Right cardiac atrium (tissue), 5 donors: ENCODE measurements around the gene RSU1. TPM values are rescaled to one million over a fixed set of nuclear protein-coding genes. Genes with fewer than 3 reads are reported as not detected.
A peak's percentile ranks its signal among the peaks of the same experiment; 100 is the strongest.

Experiments
- ATAC-seq, 2 donors: fragments of 200-7000 bp; cut with Tn5 transposase; one replicate each; pipeline versions ENCODE4 v1.8.0 to v1.9.1; 2020; ENCODE audit warnings: moderate library complexity in 2 of 2, mild to moderate bottlenecking in 1 of 2
- DNase-seq, 3 donors: peaks; one replicate each; pipeline ENCODE4 v3.0.0-alpha.2; 2020
- H3K27ac ChIP-seq: one replicate; pipeline ENCODE4 v1.5.1; 2013; ENCODE audit warnings: mild to moderate bottlenecking, low read length, control low read depth, moderate library complexity
- H3K27me3 ChIP-seq: one replicate; pipeline ENCODE4 v1.6.1; 2013; ENCODE audit not compliant: control insufficient read depth, insufficient read depth
- H3K4me1 ChIP-seq: one replicate; pipeline ENCODE4 v1.6.1; 2013; ENCODE audit warnings: low read length; ENCODE audit not compliant: control insufficient read depth, insufficient read depth
- H3K4me3 ChIP-seq: one replicate; pipeline ENCODE4 v1.5.1; 2013; ENCODE audit warnings: low read length, control low read depth
- H3K9me3 ChIP-seq: one replicate; pipeline ENCODE4 v1.6.1; 2013; ENCODE audit warnings: low read length; ENCODE audit not compliant: control insufficient read depth
- WGBS: extraction: QIAGEN DNeasy Blood & Tissue Kit; methylation state at CpG from one replicate; pipeline ENCODE4 v1.1.7; 2013; 5-methylcytosine and 5-hydroxymethylcytosine counted together
- intact Hi-C, 4 donors: fragments of 100-400 bp; cut with DNase I; formaldehyde crosslinking; loops; one replicate each; pipeline versions ENCODE4 v1.11.0 to v1.14.0; 2022 to 2023
- long read RNA-seq, 4 donors: library from polyadenylated mRNA; unstranded; transcript quantifications; one replicate each; pipeline ENCODE4 v2.0.0, GENCODE V29; 2020 to 2021
- polyA plus RNA-seq: library from polyadenylated mRNA; stranded (reverse); fragments of 200-250 nt; gene quantifications from one replicate; pipeline ENCODE4 v1.2.3, GENCODE V29; 2013
- total RNA-seq, 4 donors: library from RNA; stranded (reverse); fragmentation: NEBNext Ultra II Directional; extraction: Animal tissue kit (Norgen Biotek cat#: 25700); gene quantifications; one replicate each; pipeline ENCODE4 v1.2.1, GENCODE V29; 2021
- donor health status: healthy with polysubstance abuse.
- donor health status: DM: no; HTN: yes; CAD: no.
- donor health status: DM: no; HTN: no; CAD: no.
- donor health status: DM: no; HTN: yes; CAD: no; lungs with severe emphysema.
- donor health status: DM: yes; HTN: yes; CAD: no.

The RSU1 gene
- total RNA-seq, result 10 to 100 TPM; 46.9 to 53.4 (median 49.5) TPM
- 44.4 TPM for polyA plus RNA-seq
- long read RNA-seq, donor 1, transcript RSU1-201 (9 exons, 3,834 nt), result major isoform, 90 of 117 reads
- long read RNA-seq, donor 1, transcript RSU1-203 (8 exons, 3,919 nt), result minor isoform, 10 of 117 reads
- long read RNA-seq, donor 1, transcript RSU1-205 (8 exons, 3,639 nt), result minor isoform, 10 of 117 reads
- long read RNA-seq, donor 1, partial matches to known transcripts, result 4 of 117 reads
- long read RNA-seq, donor 1, other reads (novel, unspliced or antisense), result 3 of 117 reads
- long read RNA-seq, donor 2, transcript RSU1-201 (9 exons, 3,834 nt), result major isoform, 42 of 49 reads
- long read RNA-seq, donor 2, partial matches to known transcripts, result 2 of 49 reads
- long read RNA-seq, donor 2, other reads (novel, unspliced or antisense), result 3 of 49 reads
- long read RNA-seq, donor 3, transcript RSU1-205 (8 exons, 3,639 nt), result minor isoform, 50 of 300 reads
- long read RNA-seq, donor 3, transcript RSU1-203 (8 exons, 3,919 nt), result minor isoform, 47 of 300 reads
- long read RNA-seq, donor 3, transcript RSU1-201 (9 exons, 3,834 nt), result major isoform, 174 of 300 reads
- long read RNA-seq, donor 3, partial matches to known transcripts, result 14 of 300 reads
- long read RNA-seq, donor 3, other reads (novel, unspliced or antisense), result 15 of 300 reads
- long read RNA-seq, donor 4, transcript RSU1-205 (8 exons, 3,639 nt), result minor isoform, 6 of 59 reads
- long read RNA-seq, donor 4, transcript RSU1-201 (9 exons, 3,834 nt), result major isoform, 46 of 59 reads
- long read RNA-seq, donor 4, partial matches to known transcripts, result 1 of 59 reads
- long read RNA-seq, donor 4, other reads (novel, unspliced or antisense), result 2 of 59 reads

DNA sequence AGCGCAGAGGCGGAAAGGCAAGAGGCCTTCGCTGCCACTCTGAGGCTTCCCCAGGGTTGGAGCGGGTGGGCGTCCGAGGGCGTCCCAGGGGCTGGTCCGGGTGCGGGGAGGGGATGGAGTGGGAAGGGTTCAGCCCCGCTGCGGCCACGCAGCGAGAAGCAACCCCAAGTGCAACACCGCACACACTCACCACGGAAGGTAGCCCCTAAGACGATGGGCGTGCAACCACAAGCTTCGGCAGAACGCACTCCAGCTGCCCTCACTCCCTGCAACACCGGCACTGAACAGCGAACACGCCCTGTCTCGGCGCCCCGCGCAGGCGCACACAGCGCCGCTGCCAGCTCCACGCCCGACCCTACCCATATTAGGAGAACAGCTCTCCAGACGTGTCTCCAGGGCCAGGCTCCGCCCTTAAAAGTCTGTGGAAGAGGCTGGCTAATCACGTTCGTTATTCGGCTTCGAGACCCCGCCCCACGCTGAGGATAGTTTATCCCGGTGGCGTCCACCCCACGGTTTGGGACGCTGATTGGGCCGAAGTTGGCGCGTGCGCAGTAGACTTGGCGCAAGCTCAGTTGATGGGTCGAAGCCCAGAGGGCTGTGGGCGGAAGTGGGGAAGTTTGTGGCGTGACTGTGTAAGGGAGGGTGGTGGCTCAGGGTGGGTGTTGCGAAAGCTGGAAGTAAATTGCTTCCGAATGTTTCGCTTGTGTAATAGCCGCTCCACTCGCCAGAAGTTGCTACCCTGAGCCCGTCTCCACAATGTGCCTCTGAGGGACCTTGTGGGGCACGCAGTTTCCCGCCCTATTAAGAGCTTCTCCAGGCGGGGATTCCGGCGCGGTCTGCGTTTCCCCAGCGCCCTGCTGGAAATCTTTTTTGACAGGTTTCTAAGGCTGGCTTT is at the start of gene RSU1:
Gene RSU1, minus strand, starts transcription at position 300 of the 895 bp plus-strand sequence. CDS start 343 bp downstream, outside the sequence.
- H3K9me3 ChIP-seq, result peaks cover 2% of the 10 kb centered on the region
- H3K27ac ChIP-seq, result peak within 1 kb of the TSS; percentile 91
- H3K4me3 ChIP-seq, result peak within 1 kb of the TSS; percentile 82
- DNase-seq (peak; percentile 100), ATAC-seq (peak; percentile 98)
- WGBS, result under 1% methylated on average over 65 of the region's 65 CpGs
- intact Hi-C loops, result no loop called here
- H3K4me1 ChIP-seq, result peaks cover 8% of the 10 kb centered on the region
- no peaks in the 10 kb centered on the region for H3K27me3 ChIP-seq

DNA sequence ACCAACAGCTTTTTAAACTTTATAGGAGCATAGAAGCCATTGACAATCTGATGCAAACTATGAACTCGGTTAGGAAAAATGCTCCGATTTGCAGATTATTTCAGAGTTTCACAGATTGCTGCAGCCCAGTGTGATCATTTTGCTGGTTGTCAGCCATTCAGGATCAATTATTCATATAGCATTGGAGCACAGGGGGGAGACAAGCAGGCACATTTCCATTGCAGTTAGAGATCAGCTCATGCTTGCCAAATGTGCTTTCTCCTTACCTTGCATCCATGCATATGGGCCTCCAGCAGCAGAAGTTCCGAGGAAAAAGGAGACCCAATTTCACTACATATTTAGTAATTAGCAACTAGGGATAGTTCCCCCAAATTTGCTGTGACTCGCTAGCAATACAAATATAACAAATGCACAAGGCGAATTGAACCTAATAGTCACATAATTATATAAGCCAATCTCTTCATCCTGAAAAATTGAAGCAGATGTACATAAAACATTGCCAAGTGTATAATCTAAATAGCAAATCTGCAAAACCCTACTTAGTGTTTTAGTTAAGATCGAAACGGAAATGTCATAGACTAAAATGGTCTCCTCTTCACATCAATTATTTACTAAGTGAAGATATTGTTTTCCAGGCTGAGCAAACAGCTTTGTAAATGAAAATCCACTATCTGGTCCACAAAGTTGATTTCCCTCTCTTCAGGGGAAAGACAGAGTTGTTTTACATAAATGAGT is 49.5 kb upstream of the RSU1 start:
- H3K9me3 ChIP-seq, result no peaks in the 10 kb centered on the region
- H3K27me3 ChIP-seq, result no peaks in the 10 kb centered on the region
- no peak overlapping the region for H3K4me3 ChIP-seq
- intact Hi-C loops, result no loop called here
- no peaks in the 10 kb centered on the region for H3K4me1 ChIP-seq
- ATAC-seq (no peak), DNase-seq (no peak)
- no peak overlapping the region for H3K27ac ChIP-seq
- WGBS, result 92% methylated on average over 7 of the region's 7 CpGs

DNA sequence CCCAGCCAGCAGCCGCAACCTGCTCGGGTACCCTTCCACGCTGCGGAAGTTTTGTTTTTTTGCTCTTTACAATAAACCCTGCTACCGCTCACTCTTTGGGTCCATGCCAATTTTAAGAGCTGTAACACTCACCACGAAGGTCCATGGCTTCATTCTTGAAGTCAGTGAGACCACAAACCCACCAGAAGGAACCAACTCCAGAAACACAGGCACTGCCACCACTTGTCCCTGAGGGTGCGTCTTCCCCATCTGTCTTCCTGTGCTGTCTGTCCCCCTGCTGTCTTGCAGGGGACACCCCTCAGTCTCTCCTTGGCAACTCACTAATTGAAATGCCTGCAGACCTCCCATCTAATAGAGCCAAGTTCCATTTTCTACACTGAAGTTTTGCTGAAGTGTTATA is 48.5 kb upstream of the RSU1 start:
- H3K4me3 ChIP-seq, result no peak overlapping the region
- no peaks in the 10 kb centered on the region for H3K9me3 ChIP-seq
- 93% methylated on average over 7 of the region's 7 CpGs for WGBS
- DNase-seq, result no peak
- H3K4me1 ChIP-seq, result no peaks in the 10 kb centered on the region
- intact Hi-C loops, result no loop called here
- no peak overlapping the region for H3K27ac ChIP-seq
- ATAC-seq, result no peak
- no peaks in the 10 kb centered on the region for H3K27me3 ChIP-seq

DNA sequence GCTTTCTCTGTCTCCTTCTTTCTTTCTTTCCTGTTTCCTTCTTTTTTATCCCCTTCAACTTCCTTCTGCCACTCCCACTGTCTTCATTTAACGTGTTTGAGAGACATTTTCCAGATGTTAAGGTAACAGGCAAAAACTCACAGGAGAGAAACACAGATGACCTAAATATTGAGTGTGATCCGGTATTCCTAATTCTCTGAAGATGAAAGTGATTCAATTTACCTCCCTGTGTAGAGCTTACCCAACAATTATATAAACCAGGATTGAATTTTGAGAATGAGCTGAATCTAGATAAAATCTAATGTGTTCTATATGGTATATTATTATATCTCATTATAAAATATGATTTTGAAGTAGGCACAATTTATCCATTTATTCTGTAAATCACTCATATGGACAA is 46.5 kb upstream of the RSU1 start:
- 71% methylated on average over 2 of the region's 2 CpGs for WGBS
- no peak overlapping the region for H3K4me3 ChIP-seq
- H3K27ac ChIP-seq, result no peak overlapping the region
- intact Hi-C loops, result no loop called here
- H3K4me1 ChIP-seq, result no peaks in the 10 kb centered on the region
- no peaks in the 10 kb centered on the region for H3K27me3 ChIP-seq
- ATAC-seq (no peak), DNase-seq (no peak)
- no peaks in the 10 kb centered on the region for H3K9me3 ChIP-seq

DNA sequence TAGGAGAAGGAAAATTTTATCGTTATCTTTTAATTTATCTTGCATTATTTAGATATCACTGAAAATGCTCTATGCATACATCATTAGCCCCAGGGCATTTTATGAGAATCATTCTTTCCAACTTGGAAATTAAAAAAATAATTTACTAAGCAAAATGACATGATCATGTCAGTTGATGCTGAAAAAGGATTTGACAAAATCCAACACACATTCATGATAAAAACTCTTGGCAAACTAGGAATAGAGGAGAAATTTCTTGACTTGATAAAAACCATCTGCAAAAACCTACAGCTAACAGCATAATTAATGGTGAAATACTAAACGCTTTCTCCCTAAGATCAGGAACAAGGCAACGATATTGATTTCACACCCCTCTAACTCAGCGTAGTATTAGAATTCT is 40.2 kb upstream of the RSU1 start:
- no peak for ATAC-seq

DNA sequence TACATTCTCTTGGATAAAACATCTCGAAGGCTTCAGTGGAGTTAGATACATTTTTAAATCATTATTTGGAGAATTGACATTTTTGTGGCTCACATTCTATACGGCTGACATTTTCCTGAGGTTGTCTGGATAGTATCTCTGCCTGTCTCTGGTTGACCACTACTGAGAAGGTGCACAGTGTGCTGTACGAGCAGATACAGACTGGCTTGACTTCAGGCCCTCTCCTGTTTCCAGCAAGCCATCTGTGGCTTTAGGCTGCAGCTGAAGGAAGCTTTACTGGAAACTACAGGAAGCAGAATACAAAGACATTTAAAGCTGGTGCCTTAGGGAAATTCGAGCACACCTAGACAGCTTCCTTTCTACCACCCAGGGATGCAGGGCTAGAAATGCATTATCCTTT is 39.3 kb upstream of the RSU1 start:
- intact Hi-C loops, result no loop called here
- ATAC-seq (no peak), DNase-seq (no peak)
- no peaks in the 10 kb centered on the region for H3K9me3 ChIP-seq
- H3K4me1 ChIP-seq, result no peaks in the 10 kb centered on the region
- H3K27me3 ChIP-seq, result no peaks in the 10 kb centered on the region
- WGBS, result 49% methylated on average over 4 of the region's 4 CpGs
- no peak overlapping the region for H3K27ac ChIP-seq
- no peak overlapping the region for H3K4me3 ChIP-seq

More for the DNA sequence above, 40.2 kb upstream of the RSU1 start:
- Histone ChIP-seq H3K27me3 (no peaks in the 10 kb centered on the region), H3K4me3 (no peak overlapping the region), H3K4me1 (no peaks in the 10 kb centered on the region), H3K9me3 (no peaks in the 10 kb centered on the region), H3K27ac (no peak overlapping the region)
- whole genome bisulfite sequencing, result 73% methylated on average over 4 of the region's 4 CpGs
- intact Hi-C loops, result no loop called here
- no peak for DNase-seq

DNA sequence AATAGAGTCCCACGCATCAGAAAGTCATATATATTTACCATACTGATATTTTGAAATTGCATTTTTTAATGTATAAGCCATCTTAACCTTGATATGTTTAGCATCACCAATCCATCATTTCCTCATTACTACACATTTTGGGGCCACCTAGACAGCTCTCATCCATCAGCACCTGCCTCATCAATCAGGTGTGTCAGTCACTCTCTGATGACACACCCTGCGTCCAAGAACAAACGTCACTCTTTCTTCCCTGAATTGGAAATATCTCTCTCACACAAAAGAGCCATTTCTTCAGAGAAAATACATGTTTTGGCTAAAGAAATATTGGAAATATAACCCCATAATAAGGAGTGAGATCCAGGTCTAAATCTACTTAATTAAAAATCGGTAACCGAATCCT is 38.9 kb upstream of the RSU1 start:
- intact Hi-C loops, result no loop called here
- WGBS, result 78% methylated on average over 5 of the region's 5 CpGs
- no peak for ATAC-seq
- Histone ChIP-seq H3K27me3 (no peaks in the 10 kb centered on the region), H3K4me3 (no peak overlapping the region), H3K27ac (no peak overlapping the region), H3K9me3 (no peaks in the 10 kb centered on the region), H3K4me1 (no peaks in the 10 kb centered on the region)
- no peak for DNase-seq

DNA sequence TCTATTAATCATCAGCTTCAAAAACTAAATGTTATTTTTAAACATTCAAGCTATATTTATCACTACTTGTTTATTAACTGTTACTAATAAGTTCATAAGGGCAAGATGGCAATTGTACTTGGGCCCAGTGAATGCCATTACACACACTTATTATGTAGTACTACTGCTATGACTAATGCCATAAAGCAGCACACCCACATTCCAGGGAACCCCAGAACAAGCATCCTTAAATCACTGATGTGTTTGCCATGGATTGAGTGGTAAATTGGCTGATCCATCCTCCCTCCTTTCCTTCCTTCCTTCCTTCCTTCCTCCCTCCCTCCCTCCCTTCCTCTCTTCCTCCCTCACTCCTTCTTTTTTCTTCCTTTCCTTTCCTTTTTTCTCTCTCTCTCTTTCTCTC is 37.4 kb upstream of the RSU1 start:
- Histone ChIP-seq H3K4me3 (no peak overlapping the region), H3K9me3 (no peaks in the 10 kb centered on the region), H3K4me1 (no peaks in the 10 kb centered on the region), H3K27me3 (no peaks in the 10 kb centered on the region), H3K27ac (no peak overlapping the region)
- intact Hi-C loops, result no loop called here
- no peak for ATAC-seq
- no peak for DNase-seq

DNA sequence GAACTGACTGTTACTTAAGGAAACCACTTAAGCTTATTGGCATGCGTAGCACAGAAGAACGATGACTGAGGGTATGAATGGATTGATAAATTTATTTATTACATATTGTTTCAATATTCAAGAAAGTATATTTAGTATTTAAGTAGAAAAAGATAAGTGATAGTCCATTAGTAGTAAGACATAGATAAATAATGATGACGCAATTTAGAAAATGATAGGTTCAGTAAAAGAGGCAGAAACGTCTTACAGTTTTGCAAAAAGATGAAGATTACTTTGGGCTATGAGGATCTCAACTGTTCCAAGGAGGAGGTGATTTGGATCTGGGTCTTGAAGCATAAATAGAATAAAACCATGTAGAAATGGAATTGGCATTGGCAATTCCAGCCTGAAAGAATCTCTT is 36.6 kb upstream of the RSU1 start:
- 92% methylated on average over 4 of the region's 4 CpGs for WGBS
- ATAC-seq (no peak), DNase-seq (no peak)
- Histone ChIP-seq H3K4me3 (no peak overlapping the region), H3K4me1 (no peaks in the 10 kb centered on the region), H3K27me3 (no peaks in the 10 kb centered on the region), H3K27ac (no peak overlapping the region), H3K9me3 (no peaks in the 10 kb centered on the region)
- intact Hi-C loops, result no loop called here

DNA sequence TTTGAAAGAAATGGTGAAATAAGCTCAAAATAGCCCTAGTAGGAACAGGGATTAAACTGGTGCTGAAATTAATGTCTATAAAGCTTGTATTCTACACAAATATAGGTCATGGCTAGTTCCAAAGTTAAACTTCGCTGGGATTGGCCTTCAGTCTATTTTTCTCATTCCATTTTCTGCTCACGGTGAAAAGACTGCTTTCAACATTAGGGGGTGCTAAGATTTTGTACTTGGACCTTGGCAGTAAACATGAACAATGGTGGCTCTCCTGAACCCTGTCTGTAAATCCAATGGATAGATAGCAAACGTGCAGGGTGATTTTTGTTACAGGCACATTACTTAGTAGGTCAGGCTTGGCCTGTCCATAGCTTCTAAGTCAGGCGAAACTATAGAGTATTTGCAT is 36.0 kb upstream of the RSU1 start:
- WGBS, result 45% methylated on average over 4 of the region's 4 CpGs
- Histone ChIP-seq H3K9me3 (no peaks in the 10 kb centered on the region), H3K4me1 (no peaks in the 10 kb centered on the region), H3K27ac (no peak overlapping the region), H3K27me3 (no peaks in the 10 kb centered on the region), H3K4me3 (no peak overlapping the region)
- DNase-seq (no peak), ATAC-seq (no peak)
- intact Hi-C loops, result no loop called here
